ENCODE results near the gene PDCD6IP. TPM values are rescaled to one million over a fixed set of nuclear protein-coding genes. Genes with fewer than 3 reads are reported as not detected.
"Not testable (repeated sequence)": the region's sequence is repeated elsewhere in the genome, so short reads cannot be mapped to it uniquely, and the experiment has no call there.

Gene PDCD6IP
- total and polyA plus RNA-seq, 2 of the 13 experiments (the other 11 are each of a cell fraction or from before 2014, with no cell fraction given) = 62.5 to 85.6 TPM

GRCh38 chr3:33834096-33834453 lies 35.6 kb downstream of the PDCD6IP start:
- DNase-seq (ENCODE audit: low spot score) (no peak), ATAC-seq (no peak), FAIRE-seq (no peak)
- Histone ChIP-seq H3K9ac (ENCODE audit: insufficient read depth, low read depth, low read length) (no peak overlapping the region), H2AFZ (ENCODE audit: low read length) (no peak overlapping the region), H3K27ac (ENCODE audit: extremely low read length, insufficient read depth, low read length) (no peak overlapping the region), H3K4me2 (ENCODE audit: low read depth, low read length) (no peak overlapping the region), H3K4me3 (replicated peaks in 1 of 3; ENCODE audit: insufficient read depth in 1 of 3, low read depth in 2 of 3, low read length in 3 of 3) (no peak overlapping the region), H4K20me1 (ENCODE audit: insufficient read depth, low read length) (no peaks in the 10 kb centered on the region), H3K79me2 (ENCODE audit: insufficient read depth, low read length) (no peaks in the 10 kb centered on the region), H3K9me3 (ENCODE audit: low read length) (no peaks in the 10 kb centered on the region), H3K4me1 (ENCODE audit: insufficient read depth, low read length) (no peaks in the 10 kb centered on the region), H3K36me3 (replicated peaks in 1 of 2; ENCODE audit: control insufficient read depth in 1 of 2, insufficient read depth in 2 of 2, low read length in 2 of 2) (peaks cover 4 to 19% of the 10 kb centered on the region in 2 experiments; a peak in 2 of 5 replicates), H3K27me3 (ENCODE audit: control insufficient read depth in 1 of 2, insufficient read depth in 2 of 2, low read length in 2 of 2) (no peaks in the 10 kb centered on the region)
- in situ Hi-C loops (cut with HindIII; ENCODE audit: extremely low pct_ligation_motif_present, low pct_unique_long_range_greater_than_20kb) (no loop called here), intact Hi-C loops (cut with micrococcal nuclease; ENCODE audit: unreplicated experiment) (no loop called here)
- TF ChIP-seq CHCHD3 (CRISPR knock-in tag; IDR thresholded peaks at IDR 0.05) (no peak), ZMYM3 (CRISPR knock-in tag; IDR thresholded peaks at IDR 0.05) (no peak), FOXJ3 (CRISPR knock-in tag; IDR thresholded peaks at IDR 0.05; ENCODE audit: borderline replicate concordance) (no peak)
- CTCF ChIA-PET (ENCODE audit: low intra/inter-chr PET ratio, low total read pairs) = no interaction called here
- POLR2A ChIA-PET = no interaction called here
- no TSS peak for BruUV-seq (replicated peaks)
- 100% methylated on average over 3 of the region's 3 CpGs for WGBS (ENCODE audit: low lambda C conversion rate)

GRCh38 chr3:33837182-33837581 lies 38.8 kb downstream of the PDCD6IP start:
- BruUV-seq (replicated peaks); H3K79me2 ChIP-seq (ENCODE audit: insufficient read depth, low read length); H3K9ac ChIP-seq (ENCODE audit: insufficient read depth, low read depth, low read length); H4K20me1 ChIP-seq (ENCODE audit: insufficient read depth, low read length); FAIRE-seq; in situ Hi-C loops (cut with HindIII; ENCODE audit: extremely low pct_ligation_motif_present, low pct_unique_long_range_greater_than_20kb); H3K27ac ChIP-seq (ENCODE audit: extremely low read length, insufficient read depth, low read length); CTCF ChIA-PET (ENCODE audit: low intra/inter-chr PET ratio, low total read pairs); DNase-seq (ENCODE audit: low spot score); intact Hi-C loops (cut with micrococcal nuclease; ENCODE audit: unreplicated experiment); H3K4me3 ChIP-seq (replicated peaks in 1 of 3; ENCODE audit: insufficient read depth in 1 of 3, low read depth in 2 of 3, low read length in 3 of 3); H2AFZ ChIP-seq (ENCODE audit: low read length); H3K9me3 ChIP-seq (ENCODE audit: low read length); H3K4me1 ChIP-seq (ENCODE audit: insufficient read depth, low read length); POLR2A ChIA-PET; H3K27me3 ChIP-seq (ENCODE audit: control insufficient read depth in 1 of 2, insufficient read depth in 2 of 2, low read length in 2 of 2); ATAC-seq; H3K4me2 ChIP-seq (ENCODE audit: low read depth, low read length): not testable (repeated sequence)
- peaks cover 1 to 11% of the 10 kb centered on the region in 2 experiments; a peak in 2 of 5 replicates for H3K36me3 ChIP-seq (replicated peaks in 1 of 2; ENCODE audit: control insufficient read depth in 1 of 2, insufficient read depth in 2 of 2, low read length in 2 of 2)
- 96% methylated on average over 3 of the region's 3 CpGs for WGBS (ENCODE audit: low lambda C conversion rate)
